Stimulated activated CD4-positive, alpha-beta T cell treated with anti-CD3 and anti-CD28 coated beads, Interleukin-15, amount 100 ng/mL, for 48 hours (primary cell): ENCODE measurements around the gene BTF3.
"Not testable (repeated sequence)": the region's sequence is repeated elsewhere in the genome, so short reads cannot be mapped to it uniquely, and the experiment has no call there.

Experiments used
- DNase-seq, 2 donors: peaks; one replicate each; pipeline ENCODE4 v3.0.0-alpha.2; 2020; ENCODE audit warnings: low read depth in 2 of 2

The BTF3 gene

GRCh38 chr5:73485715-73486114 lies 12.5 kb upstream of the BTF3 start:
- DNase-seq: no peak

- DNase-seq: no peak
Measured at GRCh38 chr5:73486119-73486899, 11.9 kb upstream of the BTF3 start.

GRCh38 chr5:73487257-73487656 lies 11.0 kb upstream of the BTF3 start:
- not testable (repeated sequence) for DNase-seq

GRCh38 chr5:73487815-73488214 lies 10.4 kb upstream of the BTF3 start:
- no peak for DNase-seq

- no peak for DNase-seq
Measured at GRCh38 chr5:73488806-73489205, 9.4 kb upstream of the BTF3 start.

GRCh38 chr5:73490088-73490487 lies 8.2 kb upstream of the BTF3 start:
- DNase-seq: no peak

- DNase-seq: no peak
Measured at GRCh38 chr5:73491155-73491554, 7.1 kb upstream of the BTF3 start.

GRCh38 chr5:73493421-73493820 lies 4.8 kb upstream of the BTF3 start:
- DNase-seq: no peak

GRCh38 chr5:73494721-73495120 lies 3.5 kb upstream of the BTF3 start:
- DNase-seq: no peak

- DNase-seq: no peak
Measured at GRCh38 chr5:73495772-73496335, 2.4 kb upstream of the BTF3 start.

- no peak for DNase-seq
Measured at GRCh38 chr5:73496984-73497457, 1.2 kb upstream of the BTF3 start.

- DNase-seq: no peak
Measured at GRCh38 chr5:73497497-73498056, 665 bp upstream of the BTF3 start.

- DNase-seq: no peak
Measured at GRCh38 chr5:73499187-73499586, 945 bp downstream of the BTF3 start.

GRCh38 chr5:73499756-73500155 lies 1.5 kb downstream of the BTF3 start:
- DNase-seq: no peak

- no peak for DNase-seq
Measured at GRCh38 chr5:73501406-73501805, 3.2 kb downstream of the BTF3 start.

GRCh38 chr5:73506459-73506955 lies 8.3 kb downstream of the BTF3 start:
- DNase-seq: no peak

- DNase-seq: no peak
Measured at GRCh38 chr5:73507062-73507461, 8.8 kb downstream of the BTF3 start.

GRCh38 chr5:73508521-73508920 lies 10.3 kb downstream of the BTF3 start:
- not testable (repeated sequence) for DNase-seq

- no peak for DNase-seq
Measured at GRCh38 chr5:73513996-73514395, 15.8 kb downstream of the BTF3 start.

GRCh38 chr5:73514418-73514817 lies 16.2 kb downstream of the BTF3 start:
- DNase-seq: no peak

GRCh38 chr5:73515232-73515631 lies 17.0 kb downstream of the BTF3 start:
- no peak for DNase-seq

GRCh38 chr5:73519531-73520283 lies 21.5 kb downstream of the BTF3 start:
- peak; percentile 52 to 67 for DNase-seq
